ENCODE results near the gene PCGF3.
"Not testable (repeated sequence)": the region's sequence is repeated elsewhere in the genome, so short reads cannot be mapped to it uniquely, and the experiment has no call there.

PCGF3 gene

DNA sequence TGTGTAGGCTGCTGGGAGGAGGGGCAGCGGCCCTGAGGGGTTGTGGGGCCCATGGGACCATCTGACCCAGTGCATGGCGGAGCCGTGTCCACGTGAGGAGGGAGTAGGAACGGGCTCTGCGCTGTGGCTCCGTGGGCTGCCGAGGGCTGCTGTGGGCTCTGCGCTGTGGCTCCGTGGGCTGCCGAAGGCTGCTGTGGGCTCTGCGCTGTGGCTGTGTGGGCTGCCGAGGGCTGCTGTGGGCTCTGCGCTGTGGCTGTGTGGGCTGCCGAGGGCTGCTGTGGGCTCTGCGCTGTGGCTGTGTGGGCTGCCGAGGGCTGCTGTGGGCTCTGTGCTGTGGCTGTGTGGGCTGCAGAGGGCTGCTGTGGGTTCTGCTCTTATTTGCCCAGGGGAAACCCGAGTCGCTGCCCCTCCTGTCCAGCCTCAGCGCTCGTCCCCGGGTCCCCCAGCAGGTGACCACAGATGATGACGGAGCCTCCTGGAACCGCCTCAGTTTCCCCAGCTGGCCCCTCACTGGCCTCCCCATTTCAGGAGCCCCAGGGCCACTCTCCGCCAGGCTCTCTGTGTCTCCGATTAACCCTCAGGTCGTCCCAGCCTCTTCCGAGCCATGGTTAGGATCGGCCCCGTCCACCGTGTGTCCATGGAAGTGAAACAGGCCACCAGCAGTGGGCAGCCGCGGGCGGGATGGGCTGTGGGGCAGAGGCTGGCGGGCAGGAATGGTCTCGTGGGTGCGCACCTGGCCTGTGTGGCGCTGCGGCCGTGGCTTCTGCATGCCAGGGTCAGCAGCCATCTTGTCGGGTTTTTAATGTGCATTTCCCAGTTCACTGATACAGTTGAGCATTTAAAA is 20.0 kb downstream of the PCGF3 start:
- no peak for DNase-seq

DNA sequence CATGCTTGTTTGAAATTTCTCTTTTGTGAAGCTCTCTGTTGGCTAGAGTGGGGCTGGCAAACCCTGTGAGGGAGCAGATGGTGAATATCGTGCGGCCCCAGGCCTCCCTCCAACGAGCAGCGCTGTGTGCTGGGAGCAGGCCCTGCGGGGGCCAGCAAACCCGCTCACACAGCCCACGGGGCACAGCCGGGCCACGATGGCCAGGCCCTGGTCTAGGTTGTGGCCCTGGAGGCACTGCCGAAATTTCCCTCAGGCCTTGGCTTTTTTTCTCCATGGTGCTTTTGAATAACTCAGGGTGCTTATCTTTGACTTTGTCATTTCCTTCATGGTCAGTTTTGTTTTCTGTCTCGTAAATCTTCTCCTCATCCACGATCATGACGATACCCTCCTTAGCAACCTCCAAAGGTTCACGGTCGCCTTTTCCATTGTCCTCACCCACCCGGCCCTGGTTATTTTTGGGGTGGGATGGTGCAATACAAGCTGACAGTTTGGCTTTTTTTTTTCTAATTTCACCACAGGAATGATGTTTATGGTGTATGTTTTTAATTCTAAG is 20.7 kb downstream of the PCGF3 start:
- no peak for DNase-seq

DNA sequence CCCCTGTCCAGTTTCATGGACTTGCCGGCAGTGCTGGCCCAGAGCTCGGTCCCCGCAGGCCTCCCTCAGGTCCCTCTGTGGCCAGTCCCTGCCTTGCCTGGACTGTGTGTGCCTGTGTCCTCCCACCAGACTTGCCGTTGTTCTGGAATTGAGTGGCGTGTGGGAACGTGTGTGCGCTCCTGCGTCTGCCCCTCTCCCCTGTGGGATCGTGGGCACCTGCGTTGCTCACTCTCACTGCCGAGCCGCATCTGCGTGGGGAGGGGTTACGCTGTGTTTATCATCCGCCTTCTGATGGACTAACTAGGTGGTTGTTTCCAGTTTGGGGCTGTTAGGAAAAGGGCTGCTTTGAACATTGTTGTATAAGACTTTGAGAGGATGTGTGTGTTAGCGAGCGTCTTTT is 21.2 kb downstream of the PCGF3 start:
- DNase-seq = no peak

GRCh38 chr4:727576-727975 is 21.9 kb downstream of the PCGF3 start:
- DNase-seq = no peak

- DNase-seq = no peak
These were observed 24.0 kb downstream of the PCGF3 start for GRCh38 chr4:729336-730315.

DNA sequence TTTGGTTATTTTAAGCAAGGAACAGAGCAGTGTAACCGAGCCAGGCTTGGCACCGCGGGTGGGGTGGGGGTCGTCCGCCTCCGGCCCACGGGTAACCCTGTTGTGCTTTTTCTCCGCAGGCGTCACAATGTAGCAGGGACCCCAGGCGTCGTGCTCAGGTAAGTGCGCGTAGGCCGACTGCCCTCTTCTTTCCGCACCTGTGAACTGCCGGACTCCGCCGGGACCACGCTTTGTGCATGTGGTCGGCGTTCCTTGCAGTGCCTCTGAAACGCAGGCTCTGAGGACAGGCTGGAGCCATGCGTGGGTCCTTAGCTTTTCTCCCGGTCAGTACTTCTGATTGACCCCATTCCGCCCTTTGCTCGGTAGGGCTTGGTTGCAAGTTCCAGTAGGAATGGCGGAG is 24.9 kb downstream of the PCGF3 start:
- no peak for DNase-seq

DNA sequence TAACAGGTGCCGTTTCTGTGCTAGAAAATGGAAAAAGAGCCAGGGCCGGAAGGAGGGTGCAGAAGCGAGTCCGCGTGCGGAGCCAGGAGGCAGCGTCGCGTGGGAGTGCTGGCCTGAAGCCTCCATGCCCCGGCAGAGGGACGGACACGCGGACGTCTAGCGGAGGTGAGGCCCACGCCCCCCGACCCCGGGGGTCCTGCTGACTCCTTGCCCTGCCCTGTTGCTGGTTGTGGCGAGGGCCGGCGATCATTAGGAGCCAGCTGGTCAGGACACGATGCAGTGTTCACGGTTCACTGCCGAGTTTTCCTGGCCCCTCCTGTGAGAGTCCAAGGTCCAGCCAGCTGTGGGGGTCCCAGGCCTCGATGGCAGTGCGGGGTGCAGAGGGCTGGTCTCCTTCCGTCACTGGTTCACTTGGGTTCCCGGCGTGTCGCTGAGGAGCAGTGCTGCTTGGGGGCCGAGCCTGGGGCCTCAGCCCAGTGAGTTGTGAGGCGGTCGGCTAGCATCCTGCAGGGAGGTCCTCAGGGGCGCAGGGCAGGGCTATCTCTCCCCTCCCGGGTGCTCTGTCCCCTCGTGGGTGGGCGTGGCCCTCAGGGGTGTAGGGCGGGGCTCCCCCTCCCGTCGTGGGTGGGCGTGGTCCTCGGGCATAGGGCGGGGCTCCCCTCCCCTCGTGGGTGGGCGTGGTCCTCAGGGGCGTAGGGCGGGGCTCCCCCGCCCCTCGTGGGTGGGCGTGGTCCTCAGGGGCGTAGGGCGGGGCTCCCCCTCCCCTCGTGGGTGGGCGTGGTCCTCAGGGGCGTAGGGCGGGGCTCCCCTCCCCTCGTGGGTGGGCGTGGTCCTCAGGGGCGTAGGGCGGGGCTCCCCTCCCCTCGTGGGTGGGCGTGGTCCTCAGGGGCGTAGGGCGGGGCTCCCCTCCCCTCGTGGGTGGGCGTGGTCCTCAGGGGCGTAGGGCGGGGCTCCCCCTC is 25.6 kb downstream of the PCGF3 start:
- DNase-seq = not testable (repeated sequence)

- not testable (repeated sequence) for DNase-seq
These were observed 26.3 kb downstream of the PCGF3 start for GRCh38 chr4:731954-732353.

- no peak for DNase-seq
These were observed 26.9 kb downstream of the PCGF3 start for GRCh38 chr4:732486-732885.

DNA sequence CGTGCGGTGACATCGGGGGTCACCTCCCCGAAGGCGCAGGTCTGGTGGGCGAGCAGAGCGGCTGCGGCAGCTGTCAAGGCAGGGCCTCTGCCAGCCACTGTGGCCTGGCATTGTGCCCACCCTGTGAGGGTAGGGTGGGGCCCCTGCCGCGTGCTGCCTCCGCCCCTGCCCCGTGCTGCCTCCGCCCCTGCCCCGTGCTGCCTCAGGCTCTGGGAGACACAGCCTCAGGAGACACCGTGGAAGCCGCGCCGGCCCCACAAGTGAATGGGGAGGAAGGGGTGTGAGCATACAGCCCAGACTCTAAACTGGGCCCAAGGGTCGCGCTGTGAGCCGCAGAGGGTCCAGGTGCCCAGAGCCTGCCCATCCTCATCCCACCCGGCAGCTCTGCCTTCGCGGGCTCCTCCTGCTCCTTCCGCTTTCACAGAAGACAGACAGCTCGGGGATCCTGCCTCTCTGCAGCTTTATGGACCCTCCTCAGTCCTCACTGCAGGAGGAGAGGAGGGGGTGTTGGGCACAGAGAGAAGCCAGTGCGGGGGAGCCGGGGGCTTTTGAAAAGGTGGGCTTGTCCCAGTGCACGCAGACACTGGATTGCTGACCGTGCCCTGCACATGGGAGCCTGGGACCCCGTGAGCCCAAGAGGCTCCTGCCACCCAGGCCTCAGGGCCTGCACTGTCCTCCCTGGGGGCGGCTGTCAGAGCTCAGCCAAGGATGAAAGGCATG is 27.4 kb downstream of the PCGF3 start:
- no peak for DNase-seq

- DNase-seq = no peak
These were observed 28.0 kb downstream of the PCGF3 start for GRCh38 chr4:733631-733980.

GRCh38 chr4:734075-734474 is 28.4 kb downstream of the PCGF3 start:
- DNase-seq = no peak

DNA sequence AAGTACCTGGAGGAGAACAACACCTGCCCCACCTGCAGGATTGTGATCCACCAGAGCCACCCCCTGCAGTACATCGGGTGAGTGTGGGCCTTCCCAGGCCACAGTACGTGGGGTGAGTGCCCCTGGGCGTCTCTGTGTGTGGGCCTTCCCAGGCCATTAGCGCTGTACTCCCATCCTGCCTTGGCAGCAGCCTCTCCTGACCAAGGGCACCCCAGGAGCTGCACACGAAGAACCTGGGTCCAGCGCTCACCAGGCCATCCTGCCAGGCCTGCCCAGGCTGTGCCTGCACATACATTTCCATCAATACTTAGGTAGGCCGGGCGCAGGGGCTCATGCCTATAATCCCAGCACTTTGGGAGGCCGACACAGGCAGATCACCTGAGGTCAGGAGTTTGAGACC is 29.3 kb downstream of the PCGF3 start:
- DNase-seq = no peak

GRCh38 chr4:735583-735982 is 30.0 kb downstream of the PCGF3 start:
- DNase-seq = no peak

GRCh38 chr4:736561-736960 is 30.9 kb downstream of the PCGF3 start:
- DNase-seq = not testable (repeated sequence)

DNA sequence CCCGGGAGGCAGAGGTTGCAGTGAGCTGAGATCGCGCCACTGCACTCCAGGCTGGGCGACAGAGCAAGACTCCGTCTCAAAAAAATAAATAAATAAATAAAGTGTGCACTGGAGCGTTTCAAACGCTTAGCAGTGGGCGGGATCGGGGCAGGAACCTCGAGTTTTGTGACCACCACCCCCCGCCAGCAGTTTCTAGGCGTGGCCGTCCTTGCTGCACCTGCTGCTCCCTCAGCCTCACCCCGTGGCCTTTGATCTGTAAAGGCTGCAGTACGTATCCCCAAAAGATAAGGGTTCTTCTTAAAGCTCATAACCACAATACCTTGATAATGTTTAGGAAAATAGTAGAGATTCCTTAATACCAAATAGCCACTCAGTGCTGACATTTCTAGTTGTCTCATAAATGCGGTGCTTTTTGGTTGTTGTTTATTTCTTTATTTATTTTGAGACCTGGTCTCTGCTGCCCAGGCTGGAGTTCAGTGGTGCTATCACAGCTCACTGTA is 33.2 kb downstream of the PCGF3 start:
- DNase-seq = no peak

DNA sequence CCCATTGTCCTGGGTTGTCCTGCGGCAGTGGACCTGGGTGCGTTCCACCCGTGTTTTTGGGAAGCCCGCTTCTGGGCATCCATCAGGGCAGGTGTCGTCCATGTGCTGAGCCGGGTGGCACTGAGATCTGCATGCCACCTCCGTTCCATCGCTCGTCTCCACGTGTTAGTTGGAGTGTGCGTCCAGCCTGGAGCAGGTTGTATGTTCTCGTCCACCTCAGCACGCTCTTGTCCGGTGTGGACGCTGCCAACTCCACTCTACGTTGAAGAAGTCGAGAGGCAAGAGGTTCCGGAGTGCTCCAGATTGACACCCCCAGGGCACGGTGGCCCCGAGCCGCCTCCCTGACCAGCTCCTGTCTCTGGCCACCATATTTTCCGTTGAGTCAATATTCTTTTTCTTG is 33.9 kb downstream of the PCGF3 start:
- no peak for DNase-seq

GRCh38 chr4:740011-740410 is 34.4 kb downstream of the PCGF3 start:
- DNase-seq = no peak

- DNase-seq = no peak
These were observed 35.1 kb downstream of the PCGF3 start for GRCh38 chr4:740656-741282.

DNA sequence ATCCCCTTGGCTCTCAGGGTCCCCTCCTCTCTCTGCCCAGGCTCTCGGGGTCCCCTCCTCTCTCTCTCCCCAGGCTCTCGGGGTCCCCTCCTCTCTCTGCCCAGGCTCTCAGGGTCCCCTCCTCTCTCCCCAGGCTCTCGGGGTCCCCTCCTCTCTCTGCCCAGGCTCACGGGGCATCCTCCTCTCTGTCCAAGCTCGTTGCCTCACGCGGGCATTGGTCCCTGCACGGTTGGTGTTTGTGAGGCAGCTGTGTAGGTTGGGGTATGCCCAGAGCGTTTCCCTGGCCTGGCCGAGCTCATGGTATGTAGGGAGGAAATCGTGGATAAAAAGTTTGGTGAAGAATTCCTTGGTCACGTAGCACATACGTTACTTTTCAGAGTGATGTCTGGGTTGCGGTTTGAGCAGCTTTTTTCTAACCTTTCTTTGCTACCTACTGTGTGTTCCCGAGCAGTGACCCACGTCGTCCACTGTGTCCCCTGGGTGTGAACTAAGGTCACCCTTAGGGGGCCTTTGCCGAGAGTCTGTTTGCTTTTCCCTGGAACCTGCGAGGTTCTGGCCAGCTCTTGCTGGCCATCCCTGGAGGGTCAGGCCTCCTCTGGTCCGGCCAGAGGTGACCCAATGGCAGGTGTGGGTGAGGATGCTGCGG is 36.6 kb downstream of the PCGF3 start:
- DNase-seq = no peak
